H1 (cell line): ENCODE results near the gene DIP2C. TPM values are rescaled to one million over a fixed set of nuclear protein-coding genes. Genes with fewer than 3 reads are reported as not detected.

Source experiments
- CTCF ChIA-PET: fragments of 300-600 bp; sonication (Branson Sonifier 250); formaldehyde crosslinking; loops from one replicate; lab custom pipeline; 2021; ENCODE audit not compliant: partially characterized antibody; lab: Charles Lee
- POLR2A ChIA-PET: fragments of 300-600 bp; sonication (Branson Sonifier 250); formaldehyde crosslinking; loops from one replicate; lab custom pipeline; 2021; ENCODE audit warnings: inconsistent platforms; ENCODE audit not compliant: partially characterized antibody; lab: Charles Lee
- DNase-seq, 2 experiments: peaks; one replicate each; pipeline versions ENCODE4 v3.0.0 to v3.0.0-alpha.2; 2010 to 2022; ENCODE audit warnings: low spot score in 2 of 2, low read depth in 1 of 2, mixed read lengths in 1 of 2
- FAIRE-seq: peaks from 2 replicates; lab custom pipeline; 2011; peaks lifted over from hg19 to GRCh38; lab: Jason Lieb, UNC
- H2AFZ ChIP-seq: 2 replicates; pipeline ENCODE4 v1.8.1; 2012; ENCODE audit warnings: low read length, inconsistent platforms
- H2AK5ac ChIP-seq: 2 replicates; pipeline ENCODE4 v1.6.1; 2013; ENCODE audit warnings: low read depth, low read length
- H2BK120ac ChIP-seq: replicated peaks from 2 replicates; pipeline ENCODE3; 2013; ENCODE audit warnings: low read depth, low read length, inconsistent platforms
- H2BK12ac ChIP-seq: 2 replicates; pipeline ENCODE4 v1.6.1; 2013; ENCODE audit warnings: low read depth, low read length
- H2BK15ac ChIP-seq: 2 replicates; pipeline ENCODE4 v1.6.1; 2013; ENCODE audit warnings: low read length
- H2BK20ac ChIP-seq: 2 replicates; pipeline ENCODE4 v1.6.1; 2013; ENCODE audit warnings: low read length
- H2BK5ac ChIP-seq: 2 replicates; pipeline ENCODE4 v1.6.1; 2013; ENCODE audit warnings: low read depth, low read length
- H3K14ac ChIP-seq: 2 replicates; pipeline ENCODE4 v1.6.1; 2013; ENCODE audit warnings: inconsistent platforms; ENCODE audit not compliant: insufficient read length
- H3K18ac ChIP-seq: 2 replicates; pipeline ENCODE4 v1.6.1; 2013; ENCODE audit warnings: low read length; ENCODE audit errors: extremely low read depth
- H3K23ac ChIP-seq: 2 replicates; pipeline ENCODE4 v1.6.1; 2013; ENCODE audit warnings: inconsistent platforms; ENCODE audit not compliant: insufficient read length
- H3K23me2 ChIP-seq: 2 replicates; pipeline ENCODE4 v1.6.1; 2013; ENCODE audit warnings: low read depth, low read length
- H3K27ac ChIP-seq: 2 replicates; pipeline ENCODE4 v1.6.1; 2011; ENCODE audit warnings: low read depth, low read length, inconsistent platforms
- H3K27me3 ChIP-seq, 4 experiments: replicated peaks in 1 of 4; 1 replicate in 1 of 4; 2 replicates in 3 of 4; pipeline versions ENCODE4 v1.6.1 to v1.8.1; 2011 to 2013; ENCODE audit warnings: low read length in 3 of 4, mild to moderate bottlenecking in 3 of 4, inconsistent platforms in 2 of 4, mixed read lengths in 2 of 4, moderate library complexity in 1 of 4; ENCODE audit not compliant: control insufficient read depth in 3 of 4, insufficient read depth in 3 of 4; ENCODE audit errors: extremely low read depth in 1 of 4
- H3K36me3 ChIP-seq, 4 experiments: 2 replicates each; pipeline versions ENCODE4 v1.6.1 to v1.8.1; 2011 to 2013; ENCODE audit warnings: mild to moderate bottlenecking in 4 of 4, low read length in 3 of 4, moderate library complexity in 2 of 4, control low read depth in 1 of 4, inconsistent platforms in 1 of 4; ENCODE audit not compliant: insufficient read depth in 4 of 4, control insufficient read depth in 2 of 4
- H3K4ac ChIP-seq: replicated peaks from 2 replicates; pipeline ENCODE3; 2013; ENCODE audit warnings: low read length, low read depth, mixed read lengths, inconsistent platforms; ENCODE audit not compliant: insufficient read length
- H3K4me1 ChIP-seq, 4 experiments: replicated peaks in 1 of 4; 1 replicate in 1 of 4; 2 replicates in 3 of 4; pipeline versions ENCODE4 v1.6.1 to v1.8.1; 2011 to 2013; ENCODE audit warnings: low read length in 3 of 4, inconsistent platforms in 2 of 4, mixed read lengths in 1 of 4; ENCODE audit not compliant: insufficient read depth in 4 of 4, control insufficient read depth in 3 of 4
- H3K4me2 ChIP-seq, 2 experiments: 2 replicates each; pipeline versions ENCODE4 v1.6.1 to v1.8.1; 2011 to 2013; ENCODE audit warnings: low read depth in 2 of 2, low read length in 2 of 2, control low read depth in 1 of 2, inconsistent platforms in 1 of 2, mild to moderate bottlenecking in 1 of 2; ENCODE audit not compliant: insufficient read depth in 1 of 2
- H3K4me3 ChIP-seq, 4 experiments: fragments of 200-600, 300-600 bp in 1 of 4; sonication (generic), shearing (Covaris generic), sonication (Bioruptor Twin) in 1 of 4; 2 replicates each; pipeline versions ENCODE4 v1.5.1 to v1.8.1; 2011 to 2016; ENCODE audit warnings: low read length in 4 of 4, low read depth in 3 of 4, control low read depth in 2 of 4, inconsistent platforms in 2 of 4, mild to moderate bottlenecking in 2 of 4, mixed read lengths in 1 of 4, moderate library complexity in 1 of 4; ENCODE audit not compliant: insufficient read depth in 2 of 4; ENCODE audit errors: extremely low read depth in 1 of 4
- H3K56ac ChIP-seq: replicated peaks from 2 replicates; pipeline ENCODE3; 2013; ENCODE audit warnings: low read depth, mild to moderate bottlenecking, mixed read lengths, low read length, inconsistent platforms; ENCODE audit not compliant: insufficient read length
- H3K79me1 ChIP-seq: 2 replicates; pipeline ENCODE4 v1.6.1; 2013; ENCODE audit warnings: low read depth, low read length, control low read depth
- H3K79me2 ChIP-seq, 2 experiments: 2 replicates each; pipeline versions ENCODE4 v1.6.1 to v1.8.1; 2012 to 2013; ENCODE audit warnings: low read length in 2 of 2, mild to moderate bottlenecking in 2 of 2, inconsistent platforms in 1 of 2; ENCODE audit not compliant: insufficient read depth in 2 of 2, control insufficient read depth in 1 of 2
- H3K9ac ChIP-seq, 4 experiments: replicated peaks in 1 of 4; 1 replicate in 1 of 4; 2 replicates in 3 of 4; pipeline versions ENCODE4 v1.6.1 to v1.8.1; 2011 to 2013; ENCODE audit warnings: low read depth in 3 of 4, low read length in 3 of 4, control low read depth in 2 of 4, mild to moderate bottlenecking in 2 of 4, moderate library complexity in 2 of 4, inconsistent platforms in 1 of 4; ENCODE audit errors: extremely low read depth in 1 of 4
- H3K9me3 ChIP-seq, 2 experiments: 2 replicates each; pipeline versions ENCODE4 v1.6.1 to v1.8.1; 2012 to 2013; ENCODE audit warnings: mild to moderate bottlenecking in 2 of 2, moderate library complexity in 2 of 2, control low read depth in 1 of 2, inconsistent platforms in 1 of 2, low read depth in 1 of 2, low read length in 1 of 2, mixed read lengths in 1 of 2; ENCODE audit not compliant: insufficient read depth in 2 of 2
- H4K20me1 ChIP-seq, 2 experiments: replicated peaks in 1 of 2; 2 replicates each; pipeline versions ENCODE3 to v1.8.1; 2011 to 2013; ENCODE audit warnings: inconsistent platforms in 2 of 2, low read length in 2 of 2, mild to moderate bottlenecking in 1 of 2; ENCODE audit not compliant: insufficient read depth in 2 of 2, control insufficient read depth in 1 of 2
- H4K5ac ChIP-seq: 2 replicates; pipeline ENCODE4 v1.6.1; 2013; ENCODE audit warnings: low read length, low read depth, mixed read lengths, inconsistent platforms; ENCODE audit not compliant: insufficient read length
- H4K8ac ChIP-seq: 2 replicates; pipeline ENCODE4 v1.8.0; 2013; ENCODE audit warnings: mild to moderate bottlenecking, moderate library complexity, low read length, inconsistent platforms; ENCODE audit not compliant: insufficient read depth; ENCODE audit errors: extremely low read depth
- H4K91ac ChIP-seq: replicated peaks from 2 replicates; pipeline ENCODE3; 2013; ENCODE audit warnings: low read length, mixed read lengths, inconsistent platforms; ENCODE audit not compliant: insufficient read length
- BCL11A ChIP-seq, 2 experiments: IDR thresholded peaks; one replicate each; pipeline ENCODE4 v1.6.1; 2011; ENCODE audit warnings: low read depth in 2 of 2, low read length in 2 of 2, mild to moderate bottlenecking in 2 of 2
- BRCA1 ChIP-seq: IDR thresholded peaks from 2 replicates; pipeline ENCODE4 v1.6.1; 2012; ENCODE audit warnings: low read depth, low read length, improper control_type of control experiment
- E2F6 ChIP-seq: IDR thresholded peaks from 2 replicates; pipeline ENCODE4 v1.6.1; 2012; ENCODE audit warnings: inconsistent platforms
- HDAC2 ChIP-seq, 2 experiments: fragments of 300-600 bp in 1 of 2; sonication (generic) in 1 of 2; IDR thresholded peaks; 2 replicates each; pipeline ENCODE4 v1.6.1; 2011 to 2012; ENCODE audit warnings: low read depth in 2 of 2, low read length in 2 of 2, mild to moderate bottlenecking in 2 of 2, moderate library complexity in 2 of 2, borderline replicate concordance in 1 of 2, inconsistent platforms in 1 of 2
- HDAC6 ChIP-seq: IDR thresholded peaks from one replicate; pipeline ENCODE4 v1.7.1; 2012; ENCODE audit warnings: low read depth, mild to moderate bottlenecking, inconsistent platforms, low read length, moderate library complexity
- KDM4A ChIP-seq: IDR thresholded peaks from one replicate; pipeline ENCODE4 v1.7.1; 2012; ENCODE audit warnings: low read depth, mild to moderate bottlenecking, moderate library complexity, low read length, inconsistent platforms; ENCODE audit not compliant: severe bottlenecking
- RFX5 ChIP-seq: IDR thresholded peaks from 2 replicates; pipeline ENCODE4 v1.6.1; 2011; ENCODE audit warnings: low read depth, low read length, improper control_type of control experiment, borderline replicate concordance
- RXRA ChIP-seq: IDR thresholded peaks from 2 replicates; pipeline ENCODE4 v1.6.1; 2011; ENCODE audit warnings: low read depth, mild to moderate bottlenecking, low read length, moderate library complexity; ENCODE audit not compliant: insufficient read depth
- SAP30 ChIP-seq: fragments of 300-600 bp; sonication (generic); IDR thresholded peaks from 2 replicates; pipeline ENCODE4 v1.7.1; 2012; ENCODE audit warnings: low read length, moderate library complexity, mild to moderate bottlenecking, inconsistent platforms; ENCODE audit not compliant: insufficient read depth, insufficient replicate concordance
- SP1 ChIP-seq: IDR thresholded peaks from 2 replicates; pipeline ENCODE4 v1.6.1; 2011; ENCODE audit warnings: low read depth, low read length
- TAF1 ChIP-seq: IDR thresholded peaks from 2 replicates; pipeline ENCODE4 v1.6.1; 2011; ENCODE audit warnings: mild to moderate bottlenecking, low read depth, low read length
- WGBS, 2 experiments: shearing (Covaris generic) in 1 of 2; methylation state at CpG; one replicate each; pipeline versions ENCODE4 v1.1.6 to v1.1.7; 2013 to 2015; ENCODE audit warnings: low lambda C conversion rate in 2 of 2, mixed read lengths in 2 of 2, inconsistent platforms in 1 of 2, low coverage in 1 of 2, missing lambda C conversion rate in 1 of 2; ENCODE audit not compliant: insufficient replicate concordance in 2 of 2, insufficient coverage in 1 of 2, insufficient read length in 1 of 2; ENCODE audit errors: extremely low coverage in 1 of 2, missing lambda C conversion rate in 1 of 2; 5-methylcytosine and 5-hydroxymethylcytosine counted together
- polyA plus RNA-seq, 7 experiments: library from polyadenylated mRNA; depleted of rRNA in 3 of 7; stranded (reverse) in 5 of 7; unstranded in 2 of 7; fragments of >200 nt in 5 of 7; fragments of 200-250 nt in 2 of 7; gene quantifications; 1 replicate in 5 of 7; 2 replicates in 1 of 7; 4 replicates in 1 of 7; pipeline versions ENCODE4 v1.2.1 to v1.2.3, GENCODE V29; 2011 to 2013; ENCODE audit warnings: missing spikeins in 2 of 7, mixed read lengths in 2 of 7
- total RNA-seq: library from RNA; stranded (reverse); fragmentation: NEBNext Ultra II Directional; extraction: Animal tissue kit (Norgen Biotek cat#: 25700); gene quantifications from 2 replicates; pipeline ENCODE4 v1.2.1, GENCODE V29; 2021

The DIP2C gene
- total and polyA plus RNA-seq, 2 of the 8 experiments (the other 6 are each of a cell fraction or from before 2014, with no cell fraction given), result 3.8 to 9.3 TPM

DNA sequence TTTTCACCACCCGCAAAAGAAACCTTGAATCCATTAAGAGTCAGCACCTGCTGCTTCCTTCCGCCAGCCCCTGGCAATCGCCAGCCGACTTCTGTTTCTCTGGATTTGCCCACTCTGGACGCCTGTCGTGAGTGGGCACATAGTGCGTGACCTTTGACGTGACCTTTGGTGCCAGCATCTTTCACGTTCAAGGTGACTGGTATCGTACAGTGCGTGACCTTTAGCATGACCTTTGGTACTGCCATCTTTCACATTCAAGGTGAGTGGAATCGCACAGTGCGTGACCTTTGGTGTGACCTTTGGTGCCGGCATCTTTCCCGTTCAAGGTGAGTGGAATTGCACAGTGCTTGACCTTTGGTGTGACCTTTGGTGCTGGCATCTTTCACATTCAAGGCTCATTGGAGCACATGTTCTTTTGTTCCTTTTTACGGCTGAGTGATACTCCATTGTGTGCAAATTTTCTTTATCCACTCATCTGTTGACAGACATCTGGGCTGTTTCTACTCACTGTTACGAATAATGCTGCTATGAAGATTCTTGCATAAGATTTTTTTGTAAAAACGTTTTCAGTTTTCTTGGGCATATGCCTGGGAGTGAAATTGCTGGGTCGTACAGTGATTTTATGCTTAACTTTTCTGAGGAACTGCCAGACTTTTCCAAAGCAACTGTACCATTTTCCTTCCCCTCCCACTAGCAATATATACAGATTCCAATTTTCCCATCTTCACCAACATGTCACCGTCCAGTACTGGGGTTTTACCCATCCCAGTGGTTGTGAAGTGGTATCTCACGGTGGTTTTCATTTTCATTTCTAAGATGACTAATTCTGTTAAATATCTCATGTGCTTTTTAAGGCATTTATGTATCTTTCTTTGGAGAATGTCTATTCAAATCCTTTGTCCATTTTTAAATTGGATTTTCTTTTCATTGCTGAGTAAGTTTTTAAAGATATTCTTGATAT lies 145.3 kb downstream of the DIP2C start:
- Histone ChIP-seq H2BK5ac (no peak overlapping the region), H3K4me1 (peaks cover 8 to 20% (median 11%) of the 10 kb centered on the region in 4 experiments), H3K18ac (no peak overlapping the region), H3K9me3 (no peaks in the 10 kb centered on the region), H3K4me3 (no peak overlapping the region), H3K36me3 (no peaks in the 10 kb centered on the region), H2AFZ (no peak overlapping the region), H3K79me1 (no peaks in the 10 kb centered on the region), H3K14ac (no peak overlapping the region), H2BK20ac (no peak overlapping the region), H4K91ac (no peak overlapping the region), H3K27me3 (no peaks in the 10 kb centered on the region), H4K20me1 (peaks cover 8 to 9% of the 10 kb centered on the region in 2 experiments), H2BK12ac (peak overlapping the region; percentile 20; the same call in 1 of the 2 replicates), H4K8ac (no peak overlapping the region), H3K79me2 (no peaks in the 10 kb centered on the region), H3K56ac (no peak overlapping the region), H3K23ac (no peak overlapping the region), H3K27ac (0 out of 2 replicates have a peak overlapping the region, but pooled peaks have one; percentile 43), H3K4ac (peak overlapping the region; percentile 8), H3K9ac (no peak overlapping the region), H3K23me2 (no peaks in the 10 kb centered on the region), H3K4me2 (no peak overlapping the region), H4K5ac (no peak overlapping the region), H2AK5ac (no peak overlapping the region), H2BK15ac (no peak overlapping the region), H2BK120ac (no peak overlapping the region)
- DNase-seq (no peak), FAIRE-seq (no peak)
- WGBS, 2 experiments, result 90% methylated on average over 21 of the region's 21 CpGs; no CpG with 5 or more reads in 1 of the 2 experiments
- ChIA-PET CTCF (no interaction called here), POLR2A (no interaction called here)
- no peak for TF ChIP-seq SP1
- TF ChIP-seq SAP30, result no peak
- TF ChIP-seq KDM4A, result no peak
- no peak for TF ChIP-seq RFX5
- TF ChIP-seq TAF1, result no peak
- TF ChIP-seq HDAC2 (IDR thresholded peaks at IDR 0.05; ENCODE audit: borderline replicate concordance in 1 of 2, low read depth in 2 of 2, low read length in 2 of 2), result no peak
- TF ChIP-seq BRCA1, result no peak
- no peak for TF ChIP-seq HDAC6
- TF ChIP-seq BCL11A (IDR thresholded peaks at IDR 0.05; ENCODE audit: low read depth in 2 of 2, low read length in 2 of 2), result no peak
- TF ChIP-seq RXRA, result no peak
- TF ChIP-seq E2F6, result no peak
